IMR-90 (cell line): ENCODE data around the gene CPXM2. TPM values are rescaled to one million over a fixed set of nuclear protein-coding genes. Genes with fewer than 3 reads are reported as not detected.

ENCODE experiments used
- ATAC-seq: fragments of 200-7000 bp; cut with Tn5 transposase; 2 replicates; pipeline ENCODE4 v1.9.1; 2020; ENCODE audit warnings: low read depth, mild to moderate bottlenecking, moderate library complexity
- BruUV-seq: library from RNA; stranded (reverse); fragments of 400-500 nt; replicated peaks from 2 replicates; lab custom pipeline; 2021; lab: Mats Ljungman, UMichigan
- CTCF ChIA-PET: fragments of 300-600 bp; formaldehyde crosslinking; extraction: SDS; loops from one replicate; lab custom pipeline; 2021; ENCODE audit warnings: antibody characterized with exemption; lab: Yijun Ruan, JAX
- POLR2A ChIA-PET: fragments of 300-600 bp; sonication (Branson Sonifier 250); formaldehyde crosslinking; loops from one replicate; lab custom pipeline; 2022; ENCODE audit warnings: antibody characterized with exemption; ENCODE audit not compliant: unreplicated experiment; lab: Charles Lee
- DNase-seq: peaks from one replicate; pipeline ENCODE4 v3.0.0; 2013
- H2AFZ ChIP-seq: replicated peaks from 2 replicates; pipeline ENCODE3; 2013; ENCODE audit warnings: low read length, mild to moderate bottlenecking; ENCODE audit not compliant: poor library complexity
- H2AK5ac ChIP-seq: 2 replicates; pipeline ENCODE4 v1.6.1; 2013; ENCODE audit warnings: low read depth, low read length, inconsistent platforms
- H2AK9ac ChIP-seq: replicated peaks from 2 replicates; pipeline ENCODE3; 2013; ENCODE audit warnings: mild to moderate bottlenecking, low read depth, low read length, moderate library complexity; ENCODE audit not compliant: poor library complexity
- H2BK120ac ChIP-seq: 2 replicates; pipeline ENCODE4 v1.6.1; 2013; ENCODE audit warnings: low read depth, low read length, inconsistent platforms
- H2BK15ac ChIP-seq: 3 replicates; pipeline ENCODE4 v1.6.1; 2013; ENCODE audit warnings: low read depth, low read length, inconsistent platforms
- H2BK20ac ChIP-seq: 2 replicates; pipeline ENCODE4 v1.6.1; 2013; ENCODE audit warnings: low read depth, mild to moderate bottlenecking, inconsistent platforms, low read length, moderate library complexity
- H2BK5ac ChIP-seq: 2 replicates; pipeline ENCODE4 v1.6.1; 2013; ENCODE audit warnings: mild to moderate bottlenecking, low read depth, low read length, inconsistent platforms; ENCODE audit not compliant: poor library complexity, severe bottlenecking
- H3K14ac ChIP-seq: replicated peaks from 2 replicates; pipeline ENCODE4 v1.6.1; 2013; ENCODE audit warnings: low read depth, low read length, inconsistent platforms
- H3K18ac ChIP-seq: 2 replicates; pipeline ENCODE4 v1.6.1; 2013; ENCODE audit warnings: low read depth, low read length, control low read depth
- H3K23ac ChIP-seq: 2 replicates; pipeline ENCODE4 v1.6.1; 2013; ENCODE audit warnings: low read depth, low read length, inconsistent platforms
- H3K27ac ChIP-seq: 2 replicates; pipeline ENCODE4 v1.5.1; 2013; ENCODE audit warnings: mild to moderate bottlenecking, control low read depth, low read length; ENCODE audit not compliant: insufficient read depth
- H3K27me3 ChIP-seq: 2 replicates; pipeline ENCODE4 v1.6.1; 2013; ENCODE audit warnings: low read length; ENCODE audit not compliant: control insufficient read depth, insufficient read depth
- H3K36me3 ChIP-seq: 2 replicates; pipeline ENCODE4 v1.6.1; 2013; ENCODE audit warnings: low read length, mixed read lengths; ENCODE audit not compliant: control insufficient read depth, insufficient read depth
- H3K4ac ChIP-seq: 2 replicates; pipeline ENCODE4 v1.6.1; 2013; ENCODE audit warnings: low read depth, low read length, inconsistent platforms
- H3K4me1 ChIP-seq: 2 replicates; pipeline ENCODE4 v1.6.1; 2013; ENCODE audit warnings: low read length, mixed read lengths; ENCODE audit not compliant: control insufficient read depth, insufficient read depth
- H3K4me2 ChIP-seq: 2 replicates; pipeline ENCODE4 v1.6.1; 2013; ENCODE audit warnings: low read depth, mild to moderate bottlenecking, control low read depth, low read length, moderate library complexity
- H3K4me3 ChIP-seq: 2 replicates; pipeline ENCODE4 v1.5.1; 2013; ENCODE audit warnings: low read depth, mild to moderate bottlenecking, control low read depth, low read length, moderate library complexity; ENCODE audit not compliant: insufficient read depth
- H3K56ac ChIP-seq: 2 replicates; pipeline ENCODE4 v1.6.1; 2013; ENCODE audit warnings: low read length, inconsistent platforms; ENCODE audit not compliant: insufficient read depth; ENCODE audit errors: extremely low read depth
- H3K79me1 ChIP-seq, 2 experiments: 2 replicates each; pipeline ENCODE4 v1.6.1; 2013; ENCODE audit warnings: low read length in 2 of 2, inconsistent platforms in 1 of 2, low read depth in 1 of 2
- H3K9ac ChIP-seq: 2 replicates; pipeline ENCODE4 v1.6.1; 2013; ENCODE audit warnings: low read depth, low read length, control low read depth
- H3K9me1 ChIP-seq: 2 replicates; pipeline ENCODE4 v1.6.1; 2013; ENCODE audit warnings: low read length, inconsistent platforms; ENCODE audit not compliant: insufficient read depth
- H3K9me3 ChIP-seq: 2 replicates; pipeline ENCODE4 v1.6.1; 2013; ENCODE audit warnings: low read length; ENCODE audit not compliant: control insufficient read depth, insufficient read depth
- H4K20me1 ChIP-seq: 2 replicates; pipeline ENCODE4 v1.6.1; 2013; ENCODE audit warnings: low read length, inconsistent platforms; ENCODE audit not compliant: insufficient read depth
- H4K5ac ChIP-seq: 2 replicates; pipeline ENCODE4 v1.6.1; 2013; ENCODE audit warnings: mild to moderate bottlenecking, low read depth, low read length, control low read depth
- H4K8ac ChIP-seq, 2 experiments: 2 replicates each; pipeline ENCODE4 v1.6.1; 2013; ENCODE audit warnings: low read depth in 2 of 2, low read length in 2 of 2, control low read depth in 1 of 2, inconsistent platforms in 1 of 2
- H4K91ac ChIP-seq: 2 replicates; pipeline ENCODE4 v1.6.1; 2013; ENCODE audit warnings: low read depth, low read length, inconsistent platforms; ENCODE audit not compliant: insufficient read depth
- BHLHE40 ChIP-seq: fragments of 150-350 bp; IDR thresholded peaks from 2 replicates; pipeline ENCODE4 v1.6.1; 2016; ENCODE audit warnings: mild to moderate bottlenecking, low read depth, low read length
- CEBPB ChIP-seq: IDR thresholded peaks from 2 replicates; pipeline ENCODE4 v1.6.1; 2012; ENCODE audit warnings: low read depth, low read length, improper control_type of control experiment
- CHD1 ChIP-seq: IDR thresholded peaks from 2 replicates; pipeline ENCODE4 v1.6.1; 2012; ENCODE audit warnings: low read depth, low read length, improper control_type of control experiment
- FOS ChIP-seq: fragments of 150-350 bp; IDR thresholded peaks from 2 replicates; pipeline ENCODE4 v1.6.1; 2016; ENCODE audit warnings: low read depth, low read length
- MAFK ChIP-seq: IDR thresholded peaks from 2 replicates; pipeline ENCODE4 v1.6.1; 2012; ENCODE audit warnings: low read depth, low read length, improper control_type of control experiment
- MAZ ChIP-seq: IDR thresholded peaks from 2 replicates; pipeline ENCODE4 v1.6.1; 2012; ENCODE audit warnings: low read depth, mild to moderate bottlenecking, low read length, improper control_type of control experiment, moderate library complexity, borderline replicate concordance
- MXI1 ChIP-seq: IDR thresholded peaks from 2 replicates; pipeline ENCODE4 v1.6.1; 2012; ENCODE audit warnings: low read depth, mild to moderate bottlenecking, low read length, moderate library complexity, borderline replicate concordance
- NFE2L2 ChIP-seq: fragments of 150-350 bp; IDR thresholded peaks from 2 replicates; pipeline ENCODE4 v1.6.1; 2016; ENCODE audit warnings: low read depth, mild to moderate bottlenecking, low read length
- POLR2A ChIP-seq: IDR thresholded peaks from 2 replicates; pipeline ENCODE4 v1.6.1; 2012; ENCODE audit warnings: mild to moderate bottlenecking, low read depth, low read length
- RAD21 ChIP-seq: IDR thresholded peaks from 2 replicates; pipeline ENCODE4 v1.6.1; 2012; ENCODE audit warnings: low read length, improper control_type of control experiment
- RCOR1 ChIP-seq: IDR thresholded peaks from 2 replicates; pipeline ENCODE4 v1.6.1; 2012; ENCODE audit warnings: mild to moderate bottlenecking, low read length, improper control_type of control experiment; ENCODE audit not compliant: insufficient replicate concordance
- RFX5 ChIP-seq: IDR thresholded peaks from 2 replicates; pipeline ENCODE4 v1.8.0; 2012; ENCODE audit warnings: low read depth, mild to moderate bottlenecking, low read length, moderate library complexity
- WGBS, 2 experiments: methylation state at CpG; one replicate each; pipeline versions ENCODE4 v1.1.5 to v1.1.7; 2013; ENCODE audit warnings: missing lambda C conversion rate in 2 of 2; ENCODE audit not compliant: insufficient read length in 1 of 2; ENCODE audit errors: extremely low coverage in 2 of 2; 5-methylcytosine and 5-hydroxymethylcytosine counted together
- dilution Hi-C: fragments of 300-500 bp; cut with HindIII; formaldehyde crosslinking; loops from one replicate; pipeline ENCODE4 v1.14.3; 2018; ENCODE audit warnings: low sequenced_read_pairs; ENCODE audit not compliant: unreplicated experiment
- in situ Hi-C: fragments of 300-500 bp; cut with MboI; formaldehyde crosslinking; loops from 3 replicates; pipeline ENCODE4 v1.14.3; 2019; ENCODE audit warnings: low sequenced_read_pairs, inconsistent platforms, mixed read lengths
- intact Hi-C: fragments of 100-400 bp; cut with micrococcal nuclease; formaldehyde crosslinking; loops from 2 replicates; pipeline ENCODE4 v1.10.0; 2022
- polyA plus RNA-seq, 3 experiments: library from polyadenylated mRNA; depleted of rRNA; stranded (reverse); fragments of >200 nt; gene quantifications; 2 replicates each; pipeline ENCODE4 v1.2.3, GENCODE V29; 2012; ENCODE audit warnings: low replicate concordance in 1 of 3
- total RNA-seq: library from RNA; depleted of rRNA; stranded (reverse); fragments of >200 nt; gene quantifications from 2 replicates; pipeline ENCODE4 v1.2.3, GENCODE V29; 2012
- TF ChIP-seq, protein P1 (sequence below): fragments of 150-350 bp; IDR thresholded peaks from 2 replicates; pipeline ENCODE4 v1.6.1; 2016; ENCODE audit warnings: low read depth, mild to moderate bottlenecking, low read length, moderate library complexity, borderline replicate concordance
- TF ChIP-seq, protein P2 (sequence below): fragments of 150-350 bp; IDR thresholded peaks from 2 replicates; pipeline ENCODE4 v1.6.1; 2017; ENCODE audit warnings: mild to moderate bottlenecking, antibody characterized with exemption, low read length, low read depth
- TF ChIP-seq, protein P3 (sequence below): conservative IDR thresholded peaks from 2 replicates; pipeline ENCODE4 v1.5.1; 2012; ENCODE audit warnings: mild to moderate bottlenecking, low read depth, low read length, improper control_type of control experiment

Gene CPXM2
- total and polyA plus RNA-seq, 2 of the 4 experiments (the other 2 are of a cell fraction), result not detected

DNA sequence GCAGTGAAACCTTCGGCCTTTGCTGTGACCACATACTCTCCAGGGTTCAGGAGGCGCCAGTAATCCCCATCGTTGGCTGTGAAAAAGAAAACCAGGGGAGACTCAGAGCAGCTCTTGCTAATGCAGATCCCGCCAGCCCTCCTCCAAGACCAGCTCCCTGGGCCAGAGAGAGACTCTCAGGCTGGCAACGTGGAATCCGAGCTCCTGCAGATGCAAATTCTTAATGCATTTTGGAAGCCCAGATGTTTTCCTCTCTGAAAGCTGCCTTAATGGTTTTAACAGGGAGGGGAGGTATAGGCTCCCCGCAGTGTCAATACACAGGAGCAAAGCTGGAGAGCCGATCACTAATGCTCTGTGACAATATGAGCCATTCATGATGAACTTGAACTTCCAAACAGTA is 144.7 kb downstream of the CPXM2 start:
- whole genome bisulfite sequencing, 2 experiments, result 42% methylated on average over 5 of the region's 8 CpGs; no CpG with 5 or more reads in 1 of the 2 experiments
- no peaks in the 10 kb centered on the region for H3K27me3 ChIP-seq
- no peak overlapping the region for H3K27ac ChIP-seq
- no peak overlapping the region for H3K9ac ChIP-seq
- POLR2A ChIA-PET, result no interaction called here
- no peak overlapping the region for H2BK20ac ChIP-seq
- no peaks in the 10 kb centered on the region for H4K20me1 ChIP-seq
- no peaks in the 10 kb centered on the region for H3K36me3 ChIP-seq
- in situ Hi-C loops, result no loop called here
- DNase-seq, result no peak
- H2BK120ac ChIP-seq, result no peak overlapping the region
- ATAC-seq, result no peak
- H2AK5ac ChIP-seq, result no peak overlapping the region
- no peak overlapping the region for H4K5ac ChIP-seq
- no peaks in the 10 kb centered on the region for H3K9me1 ChIP-seq
- no peaks in the 10 kb centered on the region for H3K79me1 ChIP-seq
- H2AK9ac ChIP-seq, result no peak overlapping the region
- no peak overlapping the region for H4K8ac ChIP-seq
- no peak overlapping the region for H3K4me2 ChIP-seq
- H3K9me3 ChIP-seq, result peaks cover 39% of the 10 kb centered on the region
- H2AFZ ChIP-seq, result no peak overlapping the region
- no peak overlapping the region for H3K23ac ChIP-seq
- no peak overlapping the region for H3K4me3 ChIP-seq
- dilution Hi-C loops, result no loop called here
- CTCF ChIA-PET, result no interaction called here
- H2BK5ac ChIP-seq, result no peak overlapping the region
- H3K4ac ChIP-seq, result no peak overlapping the region
- H3K14ac ChIP-seq, result no peak overlapping the region
- no peak overlapping the region for H3K18ac ChIP-seq
- no peak overlapping the region for H4K91ac ChIP-seq
- H2BK15ac ChIP-seq, result no peak overlapping the region
- TF ChIP-seq FOS (no peak), CEBPB (no peak), MAZ (no peak), RAD21 (no peak), RFX5 (no peak), BHLHE40 (no peak), CHD1 (no peak), NFE2L2 (no peak), RCOR1 (no peak), POLR2A (no peak), MXI1 (no peak), MAFK (no peak)
- TF ChIP-seq, protein P1, sequence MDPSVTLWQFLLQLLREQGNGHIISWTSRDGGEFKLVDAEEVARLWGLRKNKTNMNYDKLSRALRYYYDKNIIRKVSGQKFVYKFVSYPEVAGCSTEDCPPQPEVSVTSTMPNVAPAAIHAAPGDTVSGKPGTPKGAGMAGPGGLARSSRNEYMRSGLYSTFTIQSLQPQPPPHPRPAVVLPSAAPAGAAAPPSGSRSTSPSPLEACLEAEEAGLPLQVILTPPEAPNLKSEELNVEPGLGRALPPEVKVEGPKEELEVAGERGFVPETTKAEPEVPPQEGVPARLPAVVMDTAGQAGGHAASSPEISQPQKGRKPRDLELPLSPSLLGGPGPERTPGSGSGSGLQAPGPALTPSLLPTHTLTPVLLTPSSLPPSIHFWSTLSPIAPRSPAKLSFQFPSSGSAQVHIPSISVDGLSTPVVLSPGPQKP, result no peak
- TF ChIP-seq, protein P2, sequence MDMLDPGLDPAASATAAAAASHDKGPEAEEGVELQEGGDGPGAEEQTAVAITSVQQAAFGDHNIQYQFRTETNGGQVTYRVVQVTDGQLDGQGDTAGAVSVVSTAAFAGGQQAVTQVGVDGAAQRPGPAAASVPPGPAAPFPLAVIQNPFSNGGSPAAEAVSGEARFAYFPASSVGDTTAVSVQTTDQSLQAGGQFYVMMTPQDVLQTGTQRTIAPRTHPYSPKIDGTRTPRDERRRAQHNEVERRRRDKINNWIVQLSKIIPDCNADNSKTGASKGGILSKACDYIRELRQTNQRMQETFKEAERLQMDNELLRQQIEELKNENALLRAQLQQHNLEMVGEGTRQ, result no peak
- TF ChIP-seq, protein P3, sequence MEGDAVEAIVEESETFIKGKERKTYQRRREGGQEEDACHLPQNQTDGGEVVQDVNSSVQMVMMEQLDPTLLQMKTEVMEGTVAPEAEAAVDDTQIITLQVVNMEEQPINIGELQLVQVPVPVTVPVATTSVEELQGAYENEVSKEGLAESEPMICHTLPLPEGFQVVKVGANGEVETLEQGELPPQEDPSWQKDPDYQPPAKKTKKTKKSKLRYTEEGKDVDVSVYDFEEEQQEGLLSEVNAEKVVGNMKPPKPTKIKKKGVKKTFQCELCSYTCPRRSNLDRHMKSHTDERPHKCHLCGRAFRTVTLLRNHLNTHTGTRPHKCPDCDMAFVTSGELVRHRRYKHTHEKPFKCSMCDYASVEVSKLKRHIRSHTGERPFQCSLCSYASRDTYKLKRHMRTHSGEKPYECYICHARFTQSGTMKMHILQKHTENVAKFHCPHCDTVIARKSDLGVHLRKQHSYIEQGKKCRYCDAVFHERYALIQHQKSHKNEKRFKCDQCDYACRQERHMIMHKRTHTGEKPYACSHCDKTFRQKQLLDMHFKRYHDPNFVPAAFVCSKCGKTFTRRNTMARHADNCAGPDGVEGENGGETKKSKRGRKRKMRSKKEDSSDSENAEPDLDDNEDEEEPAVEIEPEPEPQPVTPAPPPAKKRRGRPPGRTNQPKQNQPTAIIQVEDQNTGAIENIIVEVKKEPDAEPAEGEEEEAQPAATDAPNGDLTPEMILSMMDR, result no peak
- no peak overlapping the region for H3K56ac ChIP-seq
- no peaks in the 10 kb centered on the region for H3K4me1 ChIP-seq
- no TSS peak for BruUV-seq
- intact Hi-C loops, result no loop called here
